ENCODE data around the gene TRIM10.

Gene TRIM10

GRCh38 chr6:30163090-30163917 is 2.3 kb upstream of the TRIM10 start, which contains the start of gene TRIM15:
Gene TRIM15 (plus strand): TSS chr6:30163546. CDS start chr6:30163685, 139 bp downstream.
- no peak for TF ChIP-seq CTCF (IDR thresholded peaks at IDR 0.05)
- H3K27me3 ChIP-seq (ENCODE audit: control insufficient read depth, insufficient read depth, low read length), result no peaks in the 10 kb centered on the region
- H3K4me3 ChIP-seq (ENCODE audit: low read depth, low read length), result no peak within 1 kb of the TSS
- H2AFZ ChIP-seq, result no peak within 1 kb of the TSS
- no peak within 1 kb of the TSS for H3K4me2 ChIP-seq (ENCODE audit: low read length)
- H3K36me3 ChIP-seq (ENCODE audit: control insufficient read depth, insufficient read depth, low read length), result no peaks in the 10 kb centered on the region
- H3K4me1 ChIP-seq, result no peaks in the 10 kb centered on the region
- no peaks in the 10 kb centered on the region for H3K9me3 ChIP-seq (ENCODE audit: control insufficient read depth, low read length)
- H3K9ac ChIP-seq, result no peak within 1 kb of the TSS
- no peak within 1 kb of the TSS for H3K27ac ChIP-seq
- no peaks in the 10 kb centered on the region for H3K79me2 ChIP-seq

- Histone ChIP-seq H3K9me3 (ENCODE audit: control insufficient read depth, low read length) (no peaks in the 10 kb centered on the region), H3K4me3 (ENCODE audit: low read depth, low read length) (no peak overlapping the region), H3K4me1 (no peaks in the 10 kb centered on the region), H2AFZ (no peak overlapping the region), H3K79me2 (no peaks in the 10 kb centered on the region), H3K9ac (no peak overlapping the region), H3K36me3 (ENCODE audit: control insufficient read depth, insufficient read depth, low read length) (no peaks in the 10 kb centered on the region), H3K27me3 (ENCODE audit: control insufficient read depth, insufficient read depth, low read length) (no peaks in the 10 kb centered on the region), H3K27ac (no peak overlapping the region), H3K4me2 (ENCODE audit: low read length) (no peak overlapping the region)
- TF ChIP-seq CTCF (IDR thresholded peaks at IDR 0.05), result no peak
Observed at GRCh38 chr6:30162265-30163089, 1.5 kb upstream of the TRIM10 start.

- no peak overlapping the region for H3K4me2 ChIP-seq (ENCODE audit: low read length)
- no peak overlapping the region for H3K9ac ChIP-seq
- H3K9me3 ChIP-seq (ENCODE audit: control insufficient read depth, low read length), result no peaks in the 10 kb centered on the region
- no peak overlapping the region for H3K4me3 ChIP-seq (ENCODE audit: low read depth, low read length)
- no peak overlapping the region for H2AFZ ChIP-seq
- TF ChIP-seq CTCF (IDR thresholded peaks at IDR 0.05), result no peak
- H3K27ac ChIP-seq, result no peak overlapping the region
- no peaks in the 10 kb centered on the region for H3K79me2 ChIP-seq
- H3K27me3 ChIP-seq (ENCODE audit: control insufficient read depth, insufficient read depth, low read length), result no peaks in the 10 kb centered on the region
- H3K36me3 ChIP-seq (ENCODE audit: control insufficient read depth, insufficient read depth, low read length), result no peaks in the 10 kb centered on the region
- no peaks in the 10 kb centered on the region for H3K4me1 ChIP-seq
Observed at GRCh38 chr6:30160008-30160784, 815 bp downstream of the TRIM10 start.

GRCh38 chr6:30158475-30159040 is 2.5 kb downstream of the TRIM10 start:
- Histone ChIP-seq H3K9ac (no peak overlapping the region), H3K27ac (no peak overlapping the region), H3K36me3 (ENCODE audit: control insufficient read depth, insufficient read depth, low read length) (no peaks in the 10 kb centered on the region), H3K79me2 (no peaks in the 10 kb centered on the region), H3K9me3 (ENCODE audit: control insufficient read depth, low read length) (no peaks in the 10 kb centered on the region), H3K4me1 (no peaks in the 10 kb centered on the region), H2AFZ (no peak overlapping the region), H3K4me3 (ENCODE audit: low read depth, low read length) (no peak overlapping the region), H3K4me2 (ENCODE audit: low read length) (no peak overlapping the region), H3K27me3 (ENCODE audit: control insufficient read depth, insufficient read depth, low read length) (no peaks in the 10 kb centered on the region)
- TF ChIP-seq CTCF (IDR thresholded peaks at IDR 0.05), result no peak

All from parathyroid adenoma (tissue), 2 donors.